ENCODE results near the gene AP2A2.

Gene AP2A2

GRCh38 chr11:934527-934926, 8.9 kb downstream of the AP2A2 start:
- TF ChIP-seq JUND (IDR thresholded peaks at IDR 0.05; ENCODE audit: low read depth) = no peak
- DNase-seq (ENCODE audit: low read depth in 1 of 2, low spot score in 1 of 2) = no peak
- in situ Hi-C loops (cut with HindIII; ENCODE audit: low pct_unique_long_range_greater_than_20kb, low sequenced_read_pairs) = no loop called here

GRCh38 chr11:936199-936598, 10.5 kb downstream of the AP2A2 start:
- DNase-seq (ENCODE audit: low read depth in 1 of 2, low spot score in 1 of 2) = no peak
- in situ Hi-C loops (cut with HindIII; ENCODE audit: low pct_unique_long_range_greater_than_20kb, low sequenced_read_pairs) = no loop called here
- no peak for TF ChIP-seq JUND (IDR thresholded peaks at IDR 0.05; ENCODE audit: low read depth)

DNA sequence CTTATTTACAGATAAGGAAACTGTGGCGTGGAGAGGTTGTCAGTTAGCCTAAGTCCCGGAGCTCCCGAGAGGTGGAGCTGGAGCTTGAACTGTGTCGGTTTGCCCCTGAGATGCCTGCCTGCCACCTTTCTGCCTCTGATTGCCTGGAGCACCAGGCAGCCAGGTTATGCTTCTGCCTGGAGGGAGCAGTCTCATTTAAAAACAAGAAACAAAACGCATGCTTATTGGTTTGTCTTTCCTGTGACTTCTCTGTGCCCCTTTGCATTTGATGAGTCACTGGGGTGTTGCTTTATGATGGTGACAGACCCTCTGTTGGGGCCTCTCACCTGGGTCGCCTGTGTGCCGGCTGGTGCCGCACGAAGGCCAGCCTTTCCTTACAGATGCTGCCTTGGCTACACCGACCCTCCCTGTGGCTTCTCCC, 12.2 kb downstream of the AP2A2 start:
- TF ChIP-seq JUND (IDR thresholded peaks at IDR 0.05; ENCODE audit: low read depth) = no peak
- in situ Hi-C loops (cut with HindIII; ENCODE audit: low pct_unique_long_range_greater_than_20kb, low sequenced_read_pairs) = no loop called here
- DNase-seq (ENCODE audit: low read depth in 1 of 2, low spot score in 1 of 2) = no peak

DNA sequence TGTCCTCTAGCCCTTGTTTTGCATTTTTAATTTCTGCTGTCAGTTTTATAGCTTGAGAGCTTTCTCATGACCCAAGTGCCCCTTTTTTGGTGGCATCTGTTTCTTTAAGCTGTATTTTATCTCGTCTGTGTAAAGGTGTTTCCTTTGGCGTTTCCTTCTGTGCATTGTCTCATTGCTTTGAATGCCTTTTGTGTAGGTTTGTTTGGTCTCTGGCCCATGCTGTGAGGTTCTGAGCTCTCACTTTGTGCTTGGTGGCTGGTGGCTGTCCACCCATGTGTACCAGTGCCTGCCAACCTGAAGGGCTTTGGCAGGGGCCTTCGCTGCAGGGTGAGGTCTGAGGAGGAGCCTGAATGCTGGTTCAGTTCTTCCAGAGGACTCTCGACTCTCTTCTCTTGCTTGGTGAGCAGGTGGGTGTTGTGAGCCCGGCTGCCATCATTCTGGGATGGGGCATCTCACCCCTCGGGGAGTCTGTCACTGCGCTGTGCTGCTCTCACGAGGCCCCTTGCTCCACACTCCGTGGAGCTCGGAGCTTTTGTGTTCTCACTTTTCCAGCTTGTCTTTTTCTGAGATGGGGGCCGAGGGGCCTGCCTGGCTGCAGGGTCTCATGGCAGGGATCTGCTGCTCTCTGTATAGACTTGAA, 14.9 kb downstream of the AP2A2 start:
- in situ Hi-C loops (cut with HindIII; ENCODE audit: low pct_unique_long_range_greater_than_20kb, low sequenced_read_pairs) = no loop called here
- TF ChIP-seq JUND (IDR thresholded peaks at IDR 0.05; ENCODE audit: low read depth) = no peak
- no peak for DNase-seq (ENCODE audit: low read depth in 1 of 2, low spot score in 1 of 2)

- no peak for DNase-seq (ENCODE audit: low read depth in 1 of 2, low spot score in 1 of 2)
- in situ Hi-C loops (cut with HindIII; ENCODE audit: low pct_unique_long_range_greater_than_20kb, low sequenced_read_pairs) = no loop called here
- no peak for TF ChIP-seq JUND (IDR thresholded peaks at IDR 0.05; ENCODE audit: low read depth)
Measured at GRCh38 chr11:942823-943222, 17.2 kb downstream of the AP2A2 start.

DNA sequence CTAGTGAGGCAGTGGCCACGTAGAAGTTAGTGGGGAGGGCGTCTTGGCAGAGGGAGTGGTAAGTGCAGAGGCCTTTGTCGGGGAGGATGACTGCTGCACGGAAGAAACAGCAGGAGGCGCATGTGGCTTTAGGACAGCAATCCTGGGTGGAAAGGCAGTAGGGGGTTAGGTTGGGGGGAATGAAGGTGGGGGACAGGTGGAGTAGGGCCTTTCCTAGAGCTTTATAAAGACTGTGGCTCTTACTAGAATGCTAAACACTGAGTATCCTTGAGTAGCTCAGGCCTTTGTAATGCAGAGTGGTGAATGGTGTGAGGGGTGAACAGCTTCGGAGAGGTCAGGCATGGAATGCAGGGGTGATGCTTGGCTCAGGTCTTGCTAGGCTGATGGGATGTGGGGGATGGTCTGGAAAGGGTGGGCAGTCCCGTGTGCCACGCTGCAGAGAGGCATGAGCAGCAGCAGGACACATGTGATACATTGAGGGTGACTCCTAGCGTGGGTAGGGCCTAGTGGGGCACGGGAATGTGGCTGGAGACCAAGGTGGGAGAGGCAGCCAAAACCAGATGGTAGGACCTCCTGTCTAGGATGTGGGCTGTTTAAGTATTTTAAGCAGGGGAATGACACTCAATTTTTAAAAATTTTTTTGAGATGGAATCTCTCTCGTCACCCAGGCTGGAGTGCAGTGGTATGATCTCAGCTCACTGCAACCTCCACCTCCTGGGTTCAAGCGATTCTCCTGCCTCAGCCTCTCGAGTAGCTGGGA, 19.2 kb downstream of the AP2A2 start:
- in situ Hi-C loops (cut with HindIII; ENCODE audit: low pct_unique_long_range_greater_than_20kb, low sequenced_read_pairs) = no loop called here
- TF ChIP-seq JUND (IDR thresholded peaks at IDR 0.05; ENCODE audit: low read depth) = no peak
- no peak for DNase-seq (ENCODE audit: low read depth in 1 of 2, low spot score in 1 of 2)

DNA sequence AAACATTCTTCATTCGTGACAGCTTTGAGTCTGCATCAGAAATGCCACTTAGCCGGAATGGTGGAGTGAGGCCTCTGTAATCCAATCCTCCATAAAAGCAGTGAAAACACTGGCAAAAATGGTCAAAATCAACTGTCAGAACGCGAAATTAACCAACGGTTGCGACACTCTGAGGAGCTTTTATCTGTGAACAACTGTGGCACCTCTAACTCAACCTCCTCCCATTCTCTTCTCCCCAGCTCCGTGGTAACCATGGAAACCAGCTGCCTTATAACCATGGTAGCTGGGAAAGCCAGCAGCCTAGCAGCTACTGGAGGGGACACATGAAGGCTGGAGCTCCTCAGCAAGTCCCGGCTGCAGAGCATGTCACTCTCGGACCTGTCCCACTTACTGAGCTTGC, 20.3 kb downstream of the AP2A2 start:
- in situ Hi-C loops (cut with HindIII; ENCODE audit: low pct_unique_long_range_greater_than_20kb, low sequenced_read_pairs) = no loop called here
- no peak for TF ChIP-seq JUND (IDR thresholded peaks at IDR 0.05; ENCODE audit: low read depth)
- no peak for DNase-seq (ENCODE audit: low read depth in 1 of 2, low spot score in 1 of 2)

GRCh38 chr11:947744-948143, 22.1 kb downstream of the AP2A2 start:
- no peak for TF ChIP-seq JUND (IDR thresholded peaks at IDR 0.05; ENCODE audit: low read depth)
- in situ Hi-C loops (cut with HindIII; ENCODE audit: low pct_unique_long_range_greater_than_20kb, low sequenced_read_pairs) = no loop called here
- no peak for DNase-seq (ENCODE audit: low read depth in 1 of 2, low spot score in 1 of 2)

DNA sequence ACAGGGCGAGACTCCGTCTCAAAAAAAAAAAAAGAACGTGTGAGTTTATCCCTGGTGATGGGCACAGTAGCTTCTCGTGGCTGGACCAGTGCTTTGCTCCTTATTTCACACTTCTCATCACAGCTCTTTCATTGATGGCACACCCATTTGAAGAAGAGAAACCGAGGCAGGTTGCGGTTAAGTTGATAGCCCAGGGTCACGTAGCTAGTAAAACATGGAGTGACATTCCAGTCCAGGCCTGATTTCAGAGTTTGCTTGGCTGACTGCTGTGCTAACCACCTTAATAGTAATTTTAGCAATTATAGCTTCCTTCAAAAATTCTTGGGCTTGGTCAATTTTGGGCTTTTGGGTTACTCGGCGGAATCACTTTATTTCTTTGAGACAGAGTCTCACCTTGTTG, 25.8 kb downstream of the AP2A2 start:
- in situ Hi-C loops (cut with HindIII; ENCODE audit: low pct_unique_long_range_greater_than_20kb, low sequenced_read_pairs) = no loop called here
- TF ChIP-seq JUND (IDR thresholded peaks at IDR 0.05; ENCODE audit: low read depth) = no peak
- no peak for DNase-seq (ENCODE audit: low read depth in 1 of 2, low spot score in 1 of 2)

- TF ChIP-seq JUND (IDR thresholded peaks at IDR 0.05; ENCODE audit: low read depth) = no peak
- DNase-seq (ENCODE audit: low read depth in 1 of 2, low spot score in 1 of 2) = no peak
- in situ Hi-C loops (cut with HindIII; ENCODE audit: low pct_unique_long_range_greater_than_20kb, low sequenced_read_pairs) = no loop called here
Measured at GRCh38 chr11:952406-953385, 27.0 kb downstream of the AP2A2 start.

DNA sequence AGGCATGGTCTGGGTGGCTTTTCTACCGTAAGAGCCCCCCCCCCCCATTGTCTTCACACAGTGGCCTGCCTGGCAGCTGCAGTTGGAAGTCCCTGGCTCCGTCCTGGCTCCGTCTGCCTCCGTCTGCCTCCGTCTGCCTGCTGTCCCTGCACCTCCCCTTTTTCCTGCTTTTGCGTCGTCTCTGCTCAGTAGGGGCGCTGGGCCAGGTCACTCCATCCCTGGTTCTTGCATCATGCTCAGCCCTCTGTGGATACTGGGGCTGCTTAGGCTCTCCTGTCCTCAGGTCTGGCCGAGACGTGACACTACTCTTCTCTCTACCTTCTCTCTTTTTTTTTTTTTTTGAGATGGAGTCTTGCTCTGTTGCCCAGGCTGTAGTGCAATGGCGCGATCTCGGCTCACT, 27.8 kb downstream of the AP2A2 start:
- in situ Hi-C loops (cut with HindIII; ENCODE audit: low pct_unique_long_range_greater_than_20kb, low sequenced_read_pairs) = no loop called here

DNA sequence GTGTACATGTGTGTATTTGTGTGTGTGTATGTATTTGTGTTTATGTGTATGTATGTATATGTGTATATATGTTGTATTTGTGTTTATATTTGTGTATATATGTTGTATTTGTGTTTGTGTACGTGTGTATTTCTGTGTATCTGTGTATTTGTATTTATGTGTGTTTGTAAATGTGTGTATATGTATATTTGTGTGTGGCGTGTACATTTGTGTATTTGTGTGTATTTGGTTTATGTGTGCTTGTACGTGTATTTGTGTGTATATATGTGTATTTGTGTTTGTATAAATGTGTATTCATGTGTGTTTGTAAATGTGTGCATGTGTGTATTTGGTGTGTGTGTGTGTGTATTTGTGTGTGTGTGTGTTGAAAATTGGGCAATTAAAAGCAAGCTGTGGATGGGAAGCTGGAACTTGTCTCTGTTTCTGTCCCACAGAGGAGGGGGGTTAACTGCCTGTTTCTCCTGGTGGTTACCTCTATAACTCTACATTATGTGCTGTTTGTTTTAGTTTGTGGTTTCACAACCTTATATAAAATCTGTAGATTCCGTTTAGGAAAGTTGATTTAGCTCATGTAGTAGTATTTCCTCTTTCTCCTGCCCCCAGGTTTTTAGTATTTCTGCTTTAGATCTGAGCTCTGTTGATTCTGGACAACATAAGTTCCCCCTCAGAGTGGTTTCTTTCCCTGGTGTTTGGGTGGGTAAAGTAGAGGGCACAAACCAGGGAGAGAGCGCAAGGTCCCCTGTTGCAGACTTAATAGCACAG, 28.9 kb downstream of the AP2A2 start:
- no peak for DNase-seq (ENCODE audit: low read depth in 1 of 2, low spot score in 1 of 2)
- in situ Hi-C loops (cut with HindIII; ENCODE audit: low pct_unique_long_range_greater_than_20kb, low sequenced_read_pairs) = no loop called here
- no peak for TF ChIP-seq JUND (IDR thresholded peaks at IDR 0.05; ENCODE audit: low read depth)

More for the DNA sequence above, 27.8 kb downstream of the AP2A2 start:
- TF ChIP-seq JUND (IDR thresholded peaks at IDR 0.05; ENCODE audit: low read depth) = no peak
- DNase-seq (ENCODE audit: low read depth in 1 of 2, low spot score in 1 of 2) = no peak
